Measurements from ENCODE around the gene PPP1R7.
"Not testable (repeated sequence)": the region's sequence is repeated elsewhere in the genome, so short reads cannot be mapped to it uniquely, and the experiment has no call there.

PPP1R7 gene

DNA sequence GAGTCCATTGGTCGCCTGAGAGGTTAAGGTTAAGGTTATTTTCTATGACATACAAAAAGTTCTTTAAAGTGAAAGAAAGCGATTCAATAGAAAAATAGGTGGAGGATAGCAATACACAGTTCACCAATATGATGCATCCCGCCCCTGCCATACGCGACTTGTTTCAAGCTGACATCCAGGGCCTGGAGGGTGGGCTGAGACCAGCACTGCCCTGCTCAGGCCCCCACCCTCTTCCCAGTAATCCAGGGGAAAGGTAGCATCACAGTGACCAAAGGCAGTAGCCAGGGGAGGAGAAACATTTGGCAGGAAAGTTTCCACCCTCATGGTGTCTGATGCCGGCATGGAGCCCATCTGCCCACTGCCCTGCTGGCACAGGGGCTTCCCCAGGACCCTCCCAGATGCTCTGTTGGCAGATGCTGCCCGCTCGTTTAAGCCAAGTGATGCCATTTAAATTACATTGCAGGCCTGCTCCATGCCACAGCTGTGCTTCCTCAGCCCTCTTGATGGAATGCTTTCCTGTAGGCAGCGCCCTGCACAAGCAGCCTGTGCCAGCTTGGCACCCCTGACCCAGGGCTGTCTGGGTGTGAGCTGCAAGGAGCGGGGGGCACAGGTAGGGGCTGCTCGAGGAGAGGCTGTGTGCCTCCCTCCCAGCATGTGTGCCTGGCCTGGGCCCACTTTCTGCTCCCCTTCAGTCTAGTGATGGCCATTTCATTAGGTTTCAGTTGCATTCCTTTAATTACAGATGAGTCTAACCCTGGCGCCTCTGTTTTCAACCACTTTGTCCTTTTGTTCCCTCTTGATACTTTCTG is 27.5 kb downstream of the PPP1R7 start:
- DNase-seq, result no peak

DNA sequence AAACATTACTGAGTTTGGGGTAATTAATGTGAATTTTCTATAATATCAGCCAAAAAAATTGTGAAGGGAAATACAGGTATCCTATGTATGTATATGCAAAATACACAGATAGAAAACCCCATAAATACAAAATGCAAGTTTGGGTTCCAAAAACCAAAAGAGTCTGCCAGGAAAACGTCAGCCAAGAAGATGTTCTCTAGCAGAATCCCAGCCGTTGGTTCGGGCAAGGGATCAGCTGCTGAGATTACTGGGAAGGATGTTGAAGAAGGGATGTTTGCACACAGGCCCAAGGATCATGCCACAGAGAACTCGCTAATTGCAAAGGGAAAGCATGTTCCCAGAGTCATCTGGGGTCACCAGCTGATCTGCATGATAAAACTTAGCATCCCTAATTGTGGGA is 28.7 kb downstream of the PPP1R7 start:
- no peak for DNase-seq

DNA sequence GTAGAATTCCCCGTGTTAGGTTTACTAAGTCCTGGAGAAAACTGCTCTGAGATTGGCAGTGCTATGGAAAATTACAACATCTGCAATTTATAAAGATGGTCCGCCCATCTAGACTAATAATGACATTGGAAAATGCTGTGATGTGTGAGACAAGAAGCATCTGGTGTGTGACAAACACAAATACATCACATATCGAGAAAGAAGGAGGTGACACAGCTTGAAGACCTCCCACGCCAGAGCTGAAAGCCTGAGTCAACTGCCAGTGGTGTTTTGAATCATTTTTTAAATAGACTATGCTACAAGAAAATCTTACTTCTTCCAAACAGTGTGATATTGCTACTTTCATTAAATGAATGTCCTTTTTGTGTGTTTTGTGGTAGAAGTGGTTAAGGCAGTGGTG is 29.6 kb downstream of the PPP1R7 start:
- DNase-seq, result no peak

DNA sequence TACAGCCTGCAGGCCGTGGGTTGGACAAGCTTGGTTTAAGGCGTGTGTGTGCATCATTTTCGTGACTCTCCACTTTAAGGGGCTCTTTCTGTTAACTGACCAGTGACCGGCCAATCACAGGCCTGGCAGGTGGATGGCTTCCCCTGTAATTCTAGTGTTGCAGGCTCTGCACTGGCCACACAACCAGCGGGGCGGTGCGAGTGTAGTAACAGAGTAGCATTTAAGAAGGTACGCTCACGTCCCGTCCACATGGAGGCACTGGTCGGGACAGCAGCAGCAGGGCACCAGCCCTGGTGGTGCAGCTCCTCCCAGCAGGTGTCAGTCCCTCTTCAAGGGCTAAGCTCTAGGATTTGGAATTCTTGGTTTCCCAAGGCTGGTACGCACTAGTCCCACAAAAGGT is 30.2 kb downstream of the PPP1R7 start:
- no peak for DNase-seq

DNA sequence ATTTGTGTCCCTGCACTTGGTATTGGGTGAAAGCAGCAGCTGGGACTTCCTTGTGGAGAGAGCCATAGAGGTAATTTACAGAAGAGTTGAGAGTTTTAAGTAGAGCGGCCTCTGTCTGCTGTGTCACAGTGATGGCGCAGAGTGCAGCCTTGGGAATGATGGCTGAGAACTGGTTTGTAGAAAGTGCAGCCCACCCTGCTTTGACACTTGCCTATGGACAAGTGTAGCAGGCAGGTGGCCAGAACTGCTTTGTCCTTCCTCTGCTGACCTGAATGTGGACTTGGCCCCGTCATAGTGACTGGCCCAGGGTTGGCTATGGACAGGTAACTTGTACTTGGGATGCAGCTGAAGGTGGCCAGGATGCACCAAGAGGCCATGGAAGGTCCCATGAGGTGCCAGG is 31.9 kb downstream of the PPP1R7 start:
- no peak for DNase-seq

DNA sequence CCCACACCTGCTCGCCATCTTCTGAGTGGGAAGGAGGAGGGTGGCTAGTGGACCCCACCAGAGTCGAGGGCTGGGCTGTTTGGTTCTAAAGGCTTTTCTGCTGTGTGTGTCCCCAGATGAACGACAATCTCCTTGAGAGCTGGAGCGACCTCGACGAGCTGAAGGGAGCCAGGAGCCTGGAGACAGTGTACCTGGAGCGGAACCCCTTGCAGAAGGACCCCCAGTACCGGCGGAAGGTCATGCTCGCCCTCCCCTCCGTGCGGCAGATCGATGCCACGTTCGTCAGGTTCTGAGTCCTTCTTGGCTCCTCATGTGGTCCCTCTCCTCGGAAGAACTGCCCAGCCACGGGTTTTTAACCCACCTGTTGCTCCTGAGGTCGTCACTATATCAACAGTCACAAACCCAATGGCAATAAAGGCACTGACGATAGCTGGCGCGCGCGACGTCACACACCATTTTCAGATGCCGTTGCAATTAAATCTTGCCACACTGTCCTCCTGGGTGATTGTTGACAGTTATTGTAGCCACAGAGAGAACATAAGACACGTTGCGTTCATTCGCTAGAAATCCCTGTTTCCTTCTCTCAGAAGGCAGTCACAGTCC is 32.4 kb downstream of the PPP1R7 start:
- no peak for DNase-seq

DNA sequence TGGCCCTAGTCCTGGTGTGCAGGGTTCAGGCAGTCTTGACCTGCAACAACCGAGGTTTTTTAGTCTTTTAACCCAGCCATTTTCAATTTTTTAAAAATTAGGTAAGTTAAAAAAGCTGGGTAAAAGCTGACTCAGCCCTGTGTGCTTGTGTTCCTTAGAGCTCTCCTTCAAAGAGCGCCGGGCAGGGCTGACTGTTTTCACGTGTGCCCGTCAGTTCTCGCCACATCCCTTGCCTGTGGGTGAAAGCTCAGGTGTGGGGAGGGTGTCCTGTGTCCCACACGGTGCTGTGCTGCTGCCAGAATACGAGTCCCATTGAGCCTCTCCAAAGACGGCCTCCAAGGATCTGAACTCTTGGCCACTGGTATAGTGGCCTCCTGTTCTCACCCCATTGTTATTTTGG is 33.0 kb downstream of the PPP1R7 start:
- no peak for DNase-seq

DNA sequence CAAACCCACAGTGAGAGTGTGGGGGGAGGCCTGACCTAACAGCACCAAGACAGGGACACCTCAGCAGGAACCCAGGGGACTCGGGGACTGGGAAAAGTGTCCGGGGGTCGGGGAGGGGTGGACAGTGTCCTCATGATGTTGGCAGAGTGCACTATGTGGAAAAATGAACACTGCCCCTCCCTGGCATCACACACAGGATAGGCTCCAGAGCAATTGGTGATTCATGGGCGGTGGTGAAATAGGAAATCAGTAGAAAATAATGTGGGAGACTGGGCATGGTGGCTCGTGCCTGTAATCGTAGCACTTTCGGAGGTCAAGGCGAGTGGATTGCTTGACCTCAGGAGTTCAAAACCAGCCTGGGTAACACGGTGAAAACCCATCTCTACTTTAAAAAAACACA is 34.6 kb downstream of the PPP1R7 start:
- DNase-seq, result no peak

DNA sequence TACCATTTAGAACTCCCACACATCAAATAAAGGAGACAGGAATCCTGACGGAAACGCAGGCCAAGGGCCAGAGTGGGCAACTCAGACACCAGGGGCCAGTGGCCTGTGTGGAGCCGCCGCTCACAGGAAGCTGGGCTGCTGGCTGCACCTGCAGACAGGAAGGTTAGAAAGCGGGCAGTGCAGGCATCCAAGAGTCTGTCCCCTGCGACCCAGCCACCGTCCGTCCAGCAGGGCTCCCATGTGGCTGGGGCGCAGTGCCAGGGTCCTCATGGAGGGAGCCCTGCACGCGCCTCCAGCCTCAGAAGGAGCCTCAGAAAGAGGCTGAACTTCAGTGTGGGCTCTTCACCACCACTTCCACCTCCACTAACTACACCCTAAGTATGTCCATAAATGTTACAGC is 35.7 kb downstream of the PPP1R7 start:
- no peak for DNase-seq

DNA sequence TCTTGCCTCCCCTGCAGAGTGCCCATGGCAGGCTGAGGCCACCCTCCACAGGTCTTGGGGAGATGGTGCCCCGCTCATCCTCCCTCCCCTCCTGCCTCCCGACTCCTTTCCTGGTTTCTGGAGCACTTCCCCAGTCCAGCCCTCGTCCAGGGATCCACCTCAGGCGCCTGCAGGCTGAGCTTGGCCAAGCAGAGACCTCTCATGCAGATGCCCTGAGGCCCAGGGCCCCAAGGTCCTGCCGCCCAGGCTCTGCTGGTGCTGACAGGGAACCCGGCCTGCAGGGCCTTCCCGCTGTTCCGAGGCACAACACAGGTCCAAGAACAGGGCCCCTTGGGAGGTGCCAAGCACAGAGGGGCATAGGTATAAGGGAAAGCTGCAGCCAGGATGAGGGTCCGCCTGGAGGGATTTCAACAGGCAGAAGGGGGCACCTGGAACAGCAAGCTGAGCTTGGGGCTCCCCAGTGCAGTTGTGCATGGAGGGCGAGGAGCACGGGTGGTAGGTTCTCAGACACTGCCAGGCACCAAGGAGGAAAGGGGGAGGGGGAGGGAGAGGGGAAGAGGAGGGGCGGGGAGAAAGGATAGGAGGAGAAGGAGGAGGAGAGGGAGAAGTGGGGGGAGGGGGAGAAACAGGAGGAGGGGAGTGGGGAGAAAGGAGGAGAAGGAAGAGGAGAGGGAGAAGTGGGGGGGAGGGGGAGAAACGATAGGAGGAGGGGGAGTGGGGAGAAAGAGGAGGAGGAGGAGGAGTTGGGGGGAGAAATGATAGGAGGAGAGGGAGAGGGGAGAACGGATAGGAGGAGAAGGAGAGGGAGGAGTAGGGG is 37.0 kb downstream of the PPP1R7 start:
- no peak for DNase-seq

DNA sequence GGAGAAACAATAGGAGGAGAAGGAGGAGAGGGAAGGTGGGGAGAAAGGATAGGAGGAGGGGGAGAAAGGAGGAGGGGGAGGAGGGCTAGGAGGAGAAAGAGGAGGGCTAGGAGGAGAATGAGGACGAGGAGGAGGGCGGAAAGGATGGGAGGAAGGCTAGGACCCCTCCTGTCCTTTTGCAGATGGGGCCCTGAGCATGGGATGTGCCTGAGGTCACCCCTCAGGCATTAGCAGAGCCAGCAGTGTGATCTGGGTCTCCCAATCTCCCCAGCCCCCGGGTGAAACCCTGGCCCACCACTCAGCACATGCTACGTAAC is 37.6 kb downstream of the PPP1R7 start:
- DNase-seq, result no peak

DNA sequence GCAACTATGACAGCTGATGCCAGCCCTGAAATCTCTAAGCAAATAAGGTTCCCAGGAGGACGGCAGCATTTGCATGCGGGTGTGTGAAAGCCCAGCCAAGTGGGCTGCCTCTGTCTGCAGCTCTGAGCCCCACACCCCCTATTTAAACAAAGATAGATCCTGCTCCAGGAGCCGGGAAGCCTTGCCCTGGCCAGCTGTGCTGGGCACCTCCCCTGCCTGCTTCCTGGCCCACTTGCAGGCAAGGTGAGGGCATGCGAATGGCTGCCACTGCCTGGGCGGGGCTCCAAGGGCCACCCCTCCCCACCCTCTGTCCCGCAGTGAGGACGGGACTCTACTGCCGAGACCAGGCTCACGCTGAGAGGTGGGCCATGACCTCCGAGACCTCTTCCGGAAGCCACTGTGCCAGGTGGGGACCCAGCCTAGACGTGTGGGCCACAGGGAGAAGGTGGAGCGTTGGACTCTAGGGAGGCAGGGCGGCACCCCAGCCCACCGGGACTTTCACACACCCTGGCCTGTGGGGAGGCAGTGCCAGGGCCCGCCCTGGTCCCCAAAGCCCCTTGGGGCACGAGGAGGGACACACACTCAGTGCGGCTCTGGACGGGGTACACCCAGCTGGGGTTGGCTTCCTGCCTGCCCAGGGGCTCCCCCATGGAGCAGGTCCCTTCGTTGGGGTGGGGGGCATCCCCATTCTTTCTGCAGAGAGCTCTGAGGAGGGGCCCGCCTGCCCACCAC is 38.3 kb downstream of the PPP1R7 start, which contains the start of gene ANO7:
ANO7 (plus strand) TSS at position 317 of the 732 bp plus-strand sequence. CDS start 1,387 bp downstream, outside the sequence.
- DNase-seq, result no peak

DNA sequence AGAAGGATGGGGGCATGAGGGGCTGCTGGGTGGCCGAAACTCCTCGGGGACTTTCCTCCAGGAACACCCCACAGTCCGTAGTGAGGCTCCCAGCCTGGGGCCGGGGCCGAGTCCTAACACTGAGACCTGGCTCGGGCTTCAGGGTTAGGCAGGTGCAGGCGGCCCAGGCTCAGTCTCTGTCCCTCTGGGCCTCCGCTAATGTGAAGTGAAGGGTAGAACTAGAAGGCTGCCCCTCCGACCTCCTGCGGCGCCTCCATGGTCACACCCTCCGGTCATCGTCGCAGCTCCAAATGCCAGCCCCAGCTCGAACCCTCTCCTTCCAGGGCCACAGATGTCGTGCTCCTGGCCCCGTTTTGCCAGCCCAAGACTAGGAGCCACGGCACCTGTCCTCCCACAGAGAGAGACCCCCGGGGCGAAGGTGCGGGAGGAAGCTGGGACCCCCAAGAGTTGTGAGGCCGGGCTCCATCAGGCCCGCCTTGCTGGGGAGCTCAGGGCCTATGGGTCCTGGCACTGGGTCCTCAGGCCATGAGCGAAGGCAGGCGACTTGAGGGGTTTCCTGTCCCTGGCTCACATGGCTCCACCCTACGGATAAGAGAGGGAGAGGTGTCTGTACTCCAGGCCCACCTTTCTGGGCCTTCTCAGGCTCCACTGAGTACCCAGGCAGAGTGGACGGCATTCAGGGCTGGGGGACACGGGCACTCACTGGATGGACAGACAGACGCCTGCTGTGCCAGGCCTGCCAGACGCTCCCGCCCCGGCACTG is 39.0 kb downstream of the PPP1R7 start:
- DNase-seq, result no peak

DNA sequence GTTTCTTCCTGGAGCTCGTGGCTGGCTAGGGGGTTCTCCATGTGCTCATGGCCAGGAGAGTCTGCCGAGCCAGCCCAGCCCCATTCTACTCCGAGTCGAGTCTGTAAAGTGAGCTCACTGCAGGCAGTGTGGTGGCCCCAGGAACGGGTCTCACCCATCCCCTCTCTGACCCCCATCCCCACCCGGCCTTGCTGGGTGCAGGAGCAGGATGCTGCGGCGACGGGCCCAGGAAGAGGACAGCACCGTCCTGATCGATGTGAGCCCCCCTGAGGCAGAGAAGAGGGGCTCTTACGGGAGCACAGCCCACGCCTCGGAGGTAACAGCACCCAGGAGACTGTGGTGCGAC is 39.6 kb downstream of the PPP1R7 start:
- no peak for DNase-seq

DNA sequence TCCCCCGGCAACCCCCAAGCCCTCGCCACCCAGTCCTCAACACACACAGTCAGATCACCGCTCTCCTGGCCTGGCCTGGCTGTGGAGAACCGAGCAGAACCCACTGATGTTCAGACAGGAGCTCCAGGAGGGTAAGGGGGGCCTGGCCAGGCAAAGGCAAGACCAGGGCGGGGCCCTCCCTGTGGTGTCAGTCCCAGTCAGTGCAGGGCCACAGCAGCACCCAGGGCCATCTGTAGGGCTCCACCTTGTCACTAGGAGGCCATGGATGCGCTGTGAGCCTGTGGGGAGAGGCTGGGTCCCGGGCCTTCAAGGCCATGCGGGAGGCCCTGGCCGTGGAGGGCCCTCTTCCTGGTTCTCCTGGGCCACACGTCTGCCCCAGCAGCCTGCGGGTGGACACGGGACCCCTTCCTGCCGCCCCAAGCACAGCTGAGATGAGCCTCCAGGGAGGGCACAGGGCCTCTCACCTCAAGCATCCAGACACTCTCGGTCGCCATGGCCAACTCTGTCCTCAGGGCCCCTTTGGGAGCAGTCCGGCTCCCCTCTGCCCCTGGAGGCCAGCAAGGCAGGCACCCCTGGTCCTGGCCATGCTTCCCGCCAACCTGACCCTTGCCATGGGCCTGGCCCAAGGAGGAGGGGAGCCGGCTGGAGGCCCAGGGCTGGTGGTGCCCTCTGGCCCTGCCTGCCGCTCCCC is 40.2 kb downstream of the PPP1R7 start:
- no peak for DNase-seq

DNA sequence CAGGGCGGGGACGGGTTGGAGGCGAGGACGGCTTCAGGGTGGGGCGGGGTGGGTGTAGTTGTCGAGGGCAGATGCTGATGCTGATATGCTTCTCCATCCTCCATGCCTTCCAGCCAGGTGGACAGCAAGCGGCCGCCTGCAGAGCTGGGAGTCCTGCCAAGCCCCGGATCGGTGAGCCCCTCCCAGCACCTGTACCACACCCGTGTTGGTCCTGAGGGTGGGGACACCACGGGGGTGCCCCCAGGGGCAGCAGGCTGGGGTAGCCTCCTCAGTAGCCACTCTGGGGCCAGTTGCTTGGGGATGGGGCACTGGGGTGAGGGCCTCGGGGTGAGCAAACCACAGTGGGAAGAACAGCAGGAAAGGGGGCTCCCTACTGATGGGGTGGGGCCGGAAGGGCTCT is 40.8 kb downstream of the PPP1R7 start:
- DNase-seq, result no peak

DNA sequence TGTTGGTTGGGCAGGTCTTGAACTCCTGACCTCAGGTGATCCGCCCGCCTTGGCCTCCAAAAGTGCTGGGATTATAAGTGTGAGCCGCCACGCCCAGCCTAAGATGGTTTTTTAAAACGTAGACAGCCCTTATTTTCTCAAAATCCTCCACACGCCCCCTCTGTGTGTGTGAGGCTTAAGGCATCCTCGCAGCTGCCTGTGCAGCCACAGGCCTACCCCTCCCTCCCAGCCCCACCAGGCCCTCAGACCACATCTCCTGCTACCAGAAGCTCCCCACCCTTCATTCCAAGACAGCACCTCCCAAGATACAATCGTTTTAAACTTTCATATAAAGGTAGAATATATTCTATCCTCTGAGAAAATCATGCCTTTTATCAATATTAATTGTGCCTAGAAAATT is 43.0 kb downstream of the PPP1R7 start:
- DNase-seq, result no peak

DNA sequence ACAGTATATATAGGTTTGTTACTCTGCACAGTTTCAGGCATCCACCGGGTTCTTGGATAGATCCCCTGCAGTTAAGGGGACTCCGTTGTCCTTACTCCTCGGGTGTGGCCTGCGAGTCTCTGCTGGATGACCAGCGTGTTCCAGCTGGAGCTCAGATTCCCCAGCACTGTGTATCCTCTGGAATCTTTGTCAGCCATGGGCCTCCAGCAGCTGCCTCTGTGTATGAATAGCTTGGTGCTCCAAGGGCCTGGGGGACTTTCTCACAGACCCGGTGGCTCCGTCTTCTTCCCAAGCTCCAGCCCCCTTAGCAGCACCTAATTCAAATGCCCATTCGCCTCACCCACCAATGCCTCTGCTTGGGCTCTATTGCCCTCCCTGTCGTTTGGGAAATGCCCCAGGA is 44.5 kb downstream of the PPP1R7 start:
- no peak for DNase-seq

DNA sequence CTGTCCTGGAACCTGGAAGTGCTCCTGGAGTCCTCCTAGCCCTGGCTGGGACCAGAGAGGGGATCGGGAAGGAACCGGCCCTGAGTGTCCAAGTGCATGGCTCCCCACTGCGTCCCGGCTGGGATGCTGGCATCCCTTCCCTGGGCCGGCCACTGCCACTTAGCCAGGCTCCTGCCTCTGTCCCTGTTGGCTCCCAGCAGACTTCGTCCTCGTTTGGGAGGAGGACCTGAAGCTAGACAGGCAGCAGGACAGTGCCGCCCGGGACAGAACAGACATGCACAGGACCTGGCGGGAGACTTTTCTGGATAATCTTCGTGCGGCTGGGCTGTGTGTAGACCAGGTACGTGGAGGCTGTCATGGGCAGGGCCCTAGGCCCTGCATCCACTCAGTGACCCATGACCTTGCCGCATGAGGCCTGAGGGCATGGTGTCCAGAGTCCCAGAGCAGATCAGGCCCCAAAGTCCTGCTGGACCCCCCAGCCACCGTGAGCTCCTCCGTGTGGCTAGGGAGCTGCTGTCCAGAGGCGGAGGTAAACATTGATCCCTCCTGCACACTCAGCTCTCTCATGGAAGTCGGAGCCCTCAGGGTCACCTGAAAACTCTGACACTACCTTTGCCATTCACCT is 45.4 kb downstream of the PPP1R7 start:
- no peak for DNase-seq

DNA sequence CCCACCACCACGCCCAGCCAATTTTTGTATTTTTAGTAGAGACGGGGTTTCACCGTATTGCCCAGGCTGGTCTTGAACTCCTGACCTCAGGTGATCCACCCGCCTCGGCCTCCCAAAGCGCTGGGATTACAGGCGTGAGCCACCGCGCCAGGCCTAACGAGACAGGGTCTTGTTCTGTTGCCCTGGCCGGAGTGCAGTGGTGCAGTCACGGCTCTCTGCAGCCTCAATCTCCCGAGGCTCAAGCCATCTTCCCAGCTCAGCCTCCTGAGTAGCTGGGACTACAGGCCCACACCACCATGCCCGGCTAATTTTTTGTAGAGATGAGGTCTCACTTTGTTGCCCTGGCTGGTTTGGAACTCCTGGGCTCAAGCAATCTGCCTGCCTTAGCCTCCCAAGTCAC is 47.0 kb downstream of the PPP1R7 start:
- not testable (repeated sequence) for DNase-seq

DNA sequence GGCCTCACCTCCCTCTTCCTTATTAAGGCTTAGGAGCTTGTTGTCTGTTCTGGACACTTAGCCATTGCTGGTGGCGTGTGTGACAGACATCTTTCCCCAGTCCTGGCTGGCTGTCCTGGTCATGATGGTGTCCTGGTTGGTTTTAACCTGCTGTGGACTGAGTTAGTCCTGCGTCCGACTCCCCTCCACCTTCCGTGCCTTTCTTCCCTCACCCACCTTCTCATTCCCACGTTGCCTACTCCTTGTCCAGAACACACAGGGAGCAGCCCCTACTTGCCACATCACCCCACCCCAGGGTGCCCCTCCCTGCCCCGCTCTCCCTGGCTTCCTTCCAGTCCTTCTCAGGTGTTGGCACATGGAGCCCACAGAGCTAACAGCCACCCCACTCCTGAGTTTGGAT is 47.7 kb downstream of the PPP1R7 start:
- no peak for DNase-seq

Measured in activated CD4-positive, CD25-positive, alpha-beta regulatory T cell (primary cell).